PC-9 (cell line): Measurements from ENCODE around the gene UQCR11. TPM values are rescaled to one million over a fixed set of nuclear protein-coding genes. Genes with fewer than 3 reads are reported as not detected.

Experiments
- BruUV-seq: library from RNA; stranded (reverse); fragments of 400-500 nt; replicated peaks from 2 replicates; lab custom pipeline; 2021; lab: Mats Ljungman, UMichigan
- CTCF ChIA-PET: fragments of 300-600 bp; sonication (Branson Sonifier 250); formaldehyde crosslinking; loops from one replicate; lab custom pipeline; 2022; ENCODE audit warnings: antibody characterized with exemption; lab: Charles Lee
- POLR2A ChIA-PET: fragments of 300-600 bp; sonication (Branson Sonifier 250); formaldehyde crosslinking; loops from one replicate; lab custom pipeline; 2022; ENCODE audit warnings: antibody characterized with exemption; ENCODE audit not compliant: unreplicated experiment; lab: Charles Lee
- DNase-seq, 2 experiments: peaks; one replicate each; pipeline versions ENCODE4 v3.0.0 to v3.0.0-alpha.2; 2015 to 2022; ENCODE audit warnings: mixed read lengths in 1 of 2
- H2AFZ ChIP-seq: fragments of 200-600 bp; sonication (generic); 2 replicates; pipeline ENCODE4 v1.8.1; 2017; ENCODE audit warnings: antibody characterized with exemption
- H3F3A ChIP-seq: fragments of 200-600 bp; sonication (generic); 2 replicates; pipeline ENCODE4 v1.8.1; 2017; ENCODE audit warnings: antibody characterized with exemption, mild to moderate bottlenecking, low read depth; ENCODE audit not compliant: insufficient read depth
- H3K27ac ChIP-seq: fragments of 200-600 bp; sonication (generic); 2 replicates; pipeline ENCODE4 v1.6.1; 2016; ENCODE audit warnings: mixed run types
- H3K27me3 ChIP-seq: fragments of 200-600 bp; sonication (generic); 2 replicates; pipeline ENCODE4 v1.6.1; 2016; ENCODE audit warnings: low read depth, mixed run types; ENCODE audit not compliant: insufficient read depth
- H3K36me3 ChIP-seq: fragments of 200-600 bp; sonication (generic); 2 replicates; pipeline ENCODE4 v1.6.1; 2016; ENCODE audit warnings: low read depth, mixed run types
- H3K4me1 ChIP-seq: fragments of 200-600 bp; sonication (generic); replicated peaks from 2 replicates; pipeline ENCODE4 v1.6.1; 2016; ENCODE audit warnings: mixed run types; ENCODE audit not compliant: insufficient read depth
- H3K4me2 ChIP-seq: fragments of 200-600 bp; sonication (generic); 2 replicates; pipeline ENCODE4 v1.6.1; 2017; ENCODE audit warnings: mixed run types
- H3K4me3 ChIP-seq: fragments of 200-600 bp; sonication (generic); 2 replicates; pipeline ENCODE4 v1.6.1; 2016; ENCODE audit warnings: mixed run types
- H3K79me2 ChIP-seq: fragments of 200-600 bp; sonication (generic); 2 replicates; pipeline ENCODE4 v1.6.1; 2017; ENCODE audit warnings: low read depth, mixed run types
- H3K9me2 ChIP-seq: fragments of 200-600 bp; sonication (generic); 2 replicates; pipeline ENCODE4 v1.8.1; 2017; ENCODE audit warnings: mild to moderate bottlenecking; ENCODE audit not compliant: insufficient read depth
- H3K9me3 ChIP-seq: fragments of 200-600 bp; sonication (generic); 2 replicates; pipeline ENCODE4 v1.8.1; 2016; ENCODE audit warnings: low read depth; ENCODE audit not compliant: insufficient read depth
- H4K20me1 ChIP-seq: fragments of 200-600 bp; sonication (generic); 2 replicates; pipeline ENCODE4 v1.8.1; 2017; ENCODE audit not compliant: insufficient read depth
- EZH2 ChIP-seq: fragments of 200-600 bp; sonication (generic); IDR thresholded peaks from 2 replicates; pipeline ENCODE4 v1.8.0; 2017; ENCODE audit warnings: antibody characterized with exemption, low read depth
- intact Hi-C: fragments of 100-400 bp; cut with micrococcal nuclease; formaldehyde crosslinking; loops from one replicate; pipeline ENCODE4 v1.10.0; 2022; ENCODE audit not compliant: unreplicated experiment
- total RNA-seq: library from RNA; stranded (reverse); gene quantifications from 2 replicates; pipeline ENCODE4 v1.2.3, GENCODE V29; 2021
- TF ChIP-seq, protein P1 (sequence below): fragments of 200-600 bp; sonication (generic); conservative IDR thresholded peaks from 2 replicates; pipeline ENCODE4 v1.6.1; 2017; ENCODE audit warnings: mixed run types, antibody characterized with exemption, mild to moderate bottlenecking, moderate library complexity

Gene UQCR11
- total RNA-seq, 1 experiment from 2014 or later: 196 TPM

DNA sequence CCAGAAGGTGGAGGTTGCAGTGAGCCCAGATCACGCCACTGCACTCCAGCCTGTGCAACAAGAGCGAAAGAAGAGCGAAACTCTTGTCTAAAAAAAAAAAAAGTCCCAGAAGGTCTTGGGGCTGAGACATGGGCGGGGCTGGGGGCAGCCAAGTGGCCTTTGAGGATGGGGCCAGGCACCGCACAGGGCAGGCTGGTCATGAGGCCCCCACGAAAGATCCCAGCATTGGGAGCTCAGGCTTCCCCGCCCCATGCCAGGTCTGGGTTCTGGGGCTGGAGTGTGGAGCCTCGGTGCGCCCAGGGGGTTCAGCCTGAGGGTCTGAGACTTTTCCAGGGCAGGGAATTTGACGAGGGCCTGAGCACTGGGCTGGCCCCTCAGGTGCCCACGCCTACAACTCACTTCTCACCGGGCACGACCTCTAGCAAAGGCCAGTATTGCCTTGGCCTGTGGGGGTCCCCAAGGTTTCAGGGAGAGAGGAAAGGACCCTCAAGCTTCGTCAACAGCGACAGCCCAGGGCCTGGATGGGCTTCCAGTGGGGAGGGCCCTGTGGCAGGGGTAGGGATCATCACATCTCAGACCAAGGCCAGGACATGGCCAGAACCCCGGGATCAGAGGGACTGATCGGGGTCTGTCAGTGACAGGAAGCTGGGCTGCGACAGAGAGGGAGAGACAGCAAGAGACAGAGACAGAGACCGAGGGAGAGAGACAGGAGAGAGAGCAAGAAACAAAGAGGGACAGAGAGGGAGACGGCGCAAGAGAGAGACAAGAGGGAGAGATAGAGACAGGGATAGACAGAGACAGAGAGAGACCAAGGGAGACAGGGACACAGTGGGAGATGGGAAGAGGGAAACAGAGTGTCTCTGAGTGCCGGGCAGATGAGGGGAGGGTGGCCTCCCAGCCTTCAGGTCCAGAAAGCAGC lies 29.7 kb downstream of the UQCR11 start:
- no peaks in the 10 kb centered on the region for H3K9me2 ChIP-seq
- TF ChIP-seq, protein P1, sequence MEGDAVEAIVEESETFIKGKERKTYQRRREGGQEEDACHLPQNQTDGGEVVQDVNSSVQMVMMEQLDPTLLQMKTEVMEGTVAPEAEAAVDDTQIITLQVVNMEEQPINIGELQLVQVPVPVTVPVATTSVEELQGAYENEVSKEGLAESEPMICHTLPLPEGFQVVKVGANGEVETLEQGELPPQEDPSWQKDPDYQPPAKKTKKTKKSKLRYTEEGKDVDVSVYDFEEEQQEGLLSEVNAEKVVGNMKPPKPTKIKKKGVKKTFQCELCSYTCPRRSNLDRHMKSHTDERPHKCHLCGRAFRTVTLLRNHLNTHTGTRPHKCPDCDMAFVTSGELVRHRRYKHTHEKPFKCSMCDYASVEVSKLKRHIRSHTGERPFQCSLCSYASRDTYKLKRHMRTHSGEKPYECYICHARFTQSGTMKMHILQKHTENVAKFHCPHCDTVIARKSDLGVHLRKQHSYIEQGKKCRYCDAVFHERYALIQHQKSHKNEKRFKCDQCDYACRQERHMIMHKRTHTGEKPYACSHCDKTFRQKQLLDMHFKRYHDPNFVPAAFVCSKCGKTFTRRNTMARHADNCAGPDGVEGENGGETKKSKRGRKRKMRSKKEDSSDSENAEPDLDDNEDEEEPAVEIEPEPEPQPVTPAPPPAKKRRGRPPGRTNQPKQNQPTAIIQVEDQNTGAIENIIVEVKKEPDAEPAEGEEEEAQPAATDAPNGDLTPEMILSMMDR: no peak
- TF ChIP-seq EZH2: no peak
- H3K4me2 ChIP-seq: no peak overlapping the region
- DNase-seq: no peak
- H3K9me3 ChIP-seq: no peaks in the 10 kb centered on the region
- no peaks in the 10 kb centered on the region for H3K4me1 ChIP-seq
- H3K79me2 ChIP-seq: no peaks in the 10 kb centered on the region
- no TSS peak for BruUV-seq
- H3K27me3 ChIP-seq: no peaks in the 10 kb centered on the region
- H3K27ac ChIP-seq: no peak overlapping the region
- H3F3A ChIP-seq: no peaks in the 10 kb centered on the region
- POLR2A ChIA-PET: no interaction called here
- H3K36me3 ChIP-seq: no peaks in the 10 kb centered on the region
- H4K20me1 ChIP-seq: no peaks in the 10 kb centered on the region
- H2AFZ ChIP-seq: no peak overlapping the region
- CTCF ChIA-PET: no interaction called here
- intact Hi-C loops: no loop called here
- H3K4me3 ChIP-seq: no peak overlapping the region

DNA sequence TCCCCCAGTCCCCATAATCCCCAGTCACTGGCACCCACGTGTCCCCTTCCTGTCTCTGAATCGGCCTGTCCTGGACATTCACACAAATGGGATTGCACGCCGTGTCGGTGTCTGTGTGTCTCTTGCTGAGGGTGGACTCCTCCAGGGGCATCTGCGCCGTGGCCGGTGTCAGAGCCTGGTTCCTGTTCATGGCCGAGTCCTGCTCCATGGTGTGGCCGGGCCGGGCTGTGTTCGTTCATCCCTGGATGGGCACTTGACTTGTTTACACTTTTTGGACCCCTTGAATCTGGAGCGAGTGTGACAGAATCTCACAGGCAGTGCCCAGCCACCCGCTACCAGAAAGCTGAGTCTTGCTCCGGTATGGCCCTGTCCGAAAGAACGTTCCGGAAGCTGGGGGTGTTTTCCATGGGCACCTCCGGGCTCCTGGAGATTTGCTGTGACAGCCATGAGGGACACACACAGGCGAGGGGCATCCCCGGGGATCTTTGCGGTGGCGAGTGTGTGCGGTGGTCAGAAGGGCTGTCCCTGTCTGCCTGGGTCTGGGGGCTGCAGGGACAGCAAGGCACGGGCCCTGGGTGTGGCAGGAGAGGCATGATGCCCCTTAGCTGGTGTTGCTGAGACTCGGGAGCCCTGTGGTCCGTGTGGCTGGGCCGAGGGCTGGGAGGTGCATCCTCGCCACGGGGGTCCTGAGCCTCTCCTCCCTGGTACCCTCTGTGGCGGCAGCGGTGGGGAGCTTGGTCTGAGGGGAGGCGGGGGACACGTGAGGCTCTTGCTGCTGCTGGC lies 30.7 kb downstream of the UQCR11 start:
- Histone ChIP-seq H3K27me3 (no peaks in the 10 kb centered on the region), H3K9me3 (no peaks in the 10 kb centered on the region), H3K27ac (no peak overlapping the region), H2AFZ (no peak overlapping the region), H3K4me2 (no peak overlapping the region), H3K79me2 (no peaks in the 10 kb centered on the region), H3K4me3 (no peak overlapping the region), H3K36me3 (no peaks in the 10 kb centered on the region), H4K20me1 (no peaks in the 10 kb centered on the region), H3K9me2 (no peaks in the 10 kb centered on the region), H3K4me1 (no peaks in the 10 kb centered on the region), H3F3A (peaks cover 5% of the 10 kb centered on the region; the same call in 1 of the 2 replicates)
- BruUV-seq: no TSS peak
- no peak for DNase-seq
- CTCF ChIA-PET: no interaction called here
- no peak for TF ChIP-seq EZH2
- TF ChIP-seq, protein P1: no peak
- POLR2A ChIA-PET: no interaction called here
- intact Hi-C loops: no loop called here

DNA sequence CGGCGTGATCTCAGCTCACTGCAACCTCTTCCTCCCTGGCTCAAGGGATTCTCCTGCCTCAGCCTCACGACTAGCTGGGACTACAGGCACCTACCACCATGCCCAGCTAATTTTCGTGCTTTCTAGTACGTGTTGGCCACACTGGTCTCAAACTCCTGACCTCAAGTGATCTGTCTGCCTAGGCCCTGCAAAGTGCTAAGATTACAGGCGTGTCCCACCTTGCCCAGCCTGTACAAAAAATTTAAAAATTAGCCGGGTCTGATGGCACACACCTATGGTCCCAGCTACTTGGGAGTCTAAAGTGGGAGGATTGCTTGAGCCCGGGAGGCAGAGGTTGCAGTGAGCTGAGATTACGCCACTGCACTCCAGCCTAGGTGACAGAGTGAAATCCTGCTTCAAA lies 32.5 kb downstream of the UQCR11 start:
- no peaks in the 10 kb centered on the region for H3K27me3 ChIP-seq
- no peaks in the 10 kb centered on the region for H4K20me1 ChIP-seq
- H3K4me1 ChIP-seq: peaks cover 4% of the 10 kb centered on the region; the same call in 1 of the 2 replicates
- no peak overlapping the region for H3K27ac ChIP-seq
- H3K4me3 ChIP-seq: no peak overlapping the region
- no TSS peak for BruUV-seq
- ChIA-PET POLR2A (no interaction called here), CTCF (no interaction called here)
- no peak for DNase-seq
- intact Hi-C loops: no loop called here
- H3K4me2 ChIP-seq: no peak overlapping the region
- no peaks in the 10 kb centered on the region for H3K36me3 ChIP-seq
- no peak overlapping the region for H2AFZ ChIP-seq
- no peaks in the 10 kb centered on the region for H3K9me3 ChIP-seq
- H3F3A ChIP-seq: peaks cover 5% of the 10 kb centered on the region; the same call in 1 of the 2 replicates
- no peaks in the 10 kb centered on the region for H3K9me2 ChIP-seq
- TF ChIP-seq, protein P1: no peak
- no peaks in the 10 kb centered on the region for H3K79me2 ChIP-seq
